AG04450 (cell line): Measurements from ENCODE around the gene DNAJC21. TPM values are rescaled to one million over a fixed set of nuclear protein-coding genes. Genes with fewer than 3 reads are reported as not detected.

Experiments
- CTCF ChIA-PET: fragments of 300-600, 350-600 bp; formaldehyde crosslinking; extraction: SDS; loops from one replicate; lab custom pipeline; 2022; ENCODE audit warnings: antibody characterized with exemption, inconsistent platforms; lab: Charles Lee
- POLR2A ChIA-PET: fragments of 350-600 bp; formaldehyde crosslinking; extraction: SDS; loops from one replicate; lab custom pipeline; 2021; ENCODE audit warnings: antibody characterized with exemption, inconsistent platforms; lab: Yijun Ruan, JAX
- DNase-seq: peaks from one replicate; pipeline ENCODE4 v3.0.0-alpha.2; 2011; ENCODE audit warnings: low read depth, low spot score
- H3K27ac ChIP-seq: one replicate; pipeline ENCODE4 v1.5.1; 2012; ENCODE audit warnings: low read depth, low read length, control low read depth
- H3K27me3 ChIP-seq: one replicate; pipeline ENCODE4 v1.6.0; 2012; ENCODE audit warnings: low read length; ENCODE audit not compliant: control insufficient read depth, insufficient read depth
- H3K4me3 ChIP-seq: 2 replicates; pipeline ENCODE4 v1.5.1; 2011; ENCODE audit warnings: mild to moderate bottlenecking, low read depth, low read length, control low read depth
- H3K9me3 ChIP-seq: 2 replicates; pipeline ENCODE4 v1.5.1; 2012; ENCODE audit warnings: low read length; ENCODE audit not compliant: control insufficient read depth, insufficient read depth
- CTCF ChIP-seq: IDR thresholded peaks from 2 replicates; pipeline ENCODE4 v1.5.1; 2011; ENCODE audit warnings: low read depth, low read length, control low read depth, inconsistent platforms
- polyA plus RNA-seq: library from polyadenylated mRNA; depleted of rRNA; stranded (reverse); fragments of >200 nt; gene quantifications from 2 replicates; pipeline ENCODE4 v1.2.3, GENCODE V29; 2011; rRNA removed

DNAJC21 gene
- polyA plus RNA-seq, 1 experiment: 40.7 TPM

GRCh38 chr5:35003018-35003957 is 73.9 kb downstream of the DNAJC21 start:
- peak; percentile 89 for TF ChIP-seq CTCF
- H3K4me3 ChIP-seq: no peak overlapping the region
- no peak overlapping the region for H3K27ac ChIP-seq
- DNase-seq: no peak
- CTCF ChIA-PET: interaction anchor here (0.6 to 5.2 kb wide), 36 partner anchors 9 to 528 kb away, joined by 3 to 76 read pairs (median 4); partner anchors contain the start of gene DNAJC21
- peaks cover 12% of the 10 kb centered on the region for H3K27me3 ChIP-seq
- POLR2A ChIA-PET: no interaction called here
- H3K9me3 ChIP-seq: no peaks in the 10 kb centered on the region

GRCh38 chr5:35004200-35004599 is 74.8 kb downstream of the DNAJC21 start:
- no peak overlapping the region for H3K4me3 ChIP-seq
- peaks cover 12% of the 10 kb centered on the region for H3K27me3 ChIP-seq
- no peaks in the 10 kb centered on the region for H3K9me3 ChIP-seq
- POLR2A ChIA-PET: no interaction called here
- CTCF ChIA-PET: interaction anchor here (0.7 to 5.2 kb wide), 21 partner anchors 8 to 529 kb away, joined by 3 to 76 read pairs (median 4); partner anchors contain the start of gene DNAJC21
- no peak for TF ChIP-seq CTCF
- no peak overlapping the region for H3K27ac ChIP-seq
- DNase-seq: no peak

GRCh38 chr5:35004771-35005170 is 75.4 kb downstream of the DNAJC21 start:
- H3K27ac ChIP-seq: no peak overlapping the region
- CTCF ChIA-PET: interaction anchor here (0.6 to 5.2 kb wide), 6 partner anchors 22 to 530 kb away, joined by 3 to 76 read pairs (median 8); no protein-coding TSS in a partner anchor
- DNase-seq: no peak
- no peak for TF ChIP-seq CTCF
- peaks cover 12% of the 10 kb centered on the region for H3K27me3 ChIP-seq
- H3K9me3 ChIP-seq: no peaks in the 10 kb centered on the region
- H3K4me3 ChIP-seq: no peak overlapping the region
- POLR2A ChIA-PET: no interaction called here

Other genes with a start within 250 kb of the DNAJC21 start
- 0.16 and 0.21 TPM in 2 replicates for gene TTC23L, start 90.4 kb upstream of the DNAJC21 start, polyA plus RNA-seq
- 34.5 and 40.9 TPM in 2 replicates for gene RAD1, start 14.1 kb upstream of the DNAJC21 start, polyA plus RNA-seq
- gene BRIX1, start 13.8 kb upstream of the DNAJC21 start, polyA plus RNA-seq: 34.3 and 49.2 TPM in 2 replicates
- not detected in 2 replicates for gene AGXT2, start 118.4 kb downstream of the DNAJC21 start, polyA plus RNA-seq